Left ventricle myocardium inferior (tissue), 1 donor: ENCODE measurements around the gene GAS7. TPM values are rescaled to one million over a fixed set of nuclear protein-coding genes. Genes with fewer than 3 reads are reported as not detected.

Source experiments
- DNase-seq: peaks from one replicate; pipeline ENCODE4 v3.0.0-alpha.2; 2020
- H3K27ac ChIP-seq: fragments of 200-600 bp; replicated peaks from 2 replicates; pipeline ENCODE4 v1.8.0; 2021
- H3K27me3 ChIP-seq: fragments of 200-600 bp; 2 replicates; pipeline ENCODE4 v1.8.0; 2021; ENCODE audit warnings: low read depth
- H3K36me3 ChIP-seq: fragments of 200-600 bp; 2 replicates; pipeline ENCODE4 v1.8.0; 2021
- H3K4me1 ChIP-seq: fragments of 200-600 bp; 2 replicates; pipeline ENCODE4 v1.8.0; 2021
- H3K4me3 ChIP-seq: fragments of 200-600 bp; 2 replicates; pipeline ENCODE4 v1.8.0; 2021; ENCODE audit warnings: mild to moderate bottlenecking, moderate library complexity
- H3K9me3 ChIP-seq: fragments of 200-600 bp; replicated peaks from 2 replicates; pipeline ENCODE4 v1.8.0; 2021
- CTCF ChIP-seq: fragments of 200-600 bp; IDR thresholded peaks from 2 replicates; pipeline ENCODE4 v1.8.0; 2021; ENCODE audit warnings: antibody characterized with exemption, mild to moderate bottlenecking, borderline replicate concordance
- intact Hi-C: fragments of 100-400 bp; cut with micrococcal nuclease; formaldehyde crosslinking; loops from one replicate; pipeline ENCODE4 v1.11.0; 2022
- total RNA-seq: library from RNA; stranded (reverse); fragmentation: NEBNext Ultra II Directional; extraction: Animal tissue kit (Norgen Biotek cat#: 25700); gene quantifications from one replicate; pipeline ENCODE4 v1.2.1, GENCODE V29; 2021
- donor health status: DM: no; HTN: yes; CAD: no; lungs with severe emphysema.

The GAS7 gene
- total RNA-seq, 1 donor from 2014 or later: 87.6 TPM

GRCh38 chr17:9991351-9991750, 207.1 kb downstream of the GAS7 start:
- peaks cover 22% of the 10 kb centered on the region for H3K4me1 ChIP-seq
- intact Hi-C loops: no loop called here
- no peaks in the 10 kb centered on the region for H3K9me3 ChIP-seq
- no peak for DNase-seq
- no peak overlapping the region for H3K27ac ChIP-seq
- no peaks in the 10 kb centered on the region for H3K36me3 ChIP-seq
- no peak overlapping the region for H3K4me3 ChIP-seq
- no peak for TF ChIP-seq CTCF
- H3K27me3 ChIP-seq: no peaks in the 10 kb centered on the region

GRCh38 chr17:9987779-9988585, 210.4 kb downstream of the GAS7 start:
- intact Hi-C loops: no loop called here
- Histone ChIP-seq H3K4me1 (peaks cover 28% of the 10 kb centered on the region), H3K4me3 (no peak overlapping the region), H3K9me3 (no peaks in the 10 kb centered on the region), H3K36me3 (no peaks in the 10 kb centered on the region), H3K27me3 (no peaks in the 10 kb centered on the region), H3K27ac (peak overlapping the region; percentile 4)
- TF ChIP-seq CTCF: peak; percentile 81
- DNase-seq: peak; percentile 31

- no peaks in the 10 kb centered on the region for H3K36me3 ChIP-seq
- intact Hi-C loops: no loop called here
- TF ChIP-seq CTCF: no peak
- H3K27ac ChIP-seq: peak overlapping the region; percentile 4
- no peak overlapping the region for H3K4me3 ChIP-seq
- H3K4me1 ChIP-seq: peaks cover 28% of the 10 kb centered on the region
- no peaks in the 10 kb centered on the region for H3K9me3 ChIP-seq
- no peaks in the 10 kb centered on the region for H3K27me3 ChIP-seq
- peak; percentile 27 for DNase-seq
Measured at GRCh38 chr17:9986754-9987382, 211.5 kb downstream of the GAS7 start.

GRCh38 chr17:9985646-9986045, 212.8 kb downstream of the GAS7 start:
- H3K27ac ChIP-seq: no peak overlapping the region

GRCh38 chr17:9984768-9985167, 213.6 kb downstream of the GAS7 start:
- no peaks in the 10 kb centered on the region for H3K27me3 ChIP-seq
- intact Hi-C loops: no loop called here
- TF ChIP-seq CTCF: no peak
- no peak overlapping the region for H3K4me3 ChIP-seq
- H3K27ac ChIP-seq: no peak overlapping the region
- H3K9me3 ChIP-seq: no peaks in the 10 kb centered on the region
- H3K4me1 ChIP-seq: peaks cover 28% of the 10 kb centered on the region
- DNase-seq: no peak
- peaks cover 15% of the 10 kb centered on the region for H3K36me3 ChIP-seq

More at GRCh38 chr17:9985646-9986045, 212.8 kb downstream of the GAS7 start:
- Histone ChIP-seq H3K27me3 (no peaks in the 10 kb centered on the region), H3K4me3 (no peak overlapping the region), H3K4me1 (peaks cover 28% of the 10 kb centered on the region), H3K36me3 (peaks cover 11% of the 10 kb centered on the region), H3K9me3 (no peaks in the 10 kb centered on the region)
- intact Hi-C loops: no loop called here
- DNase-seq: no peak
- no peak for TF ChIP-seq CTCF
